Sciatic nerve (tissue), 2 donors: Measurements from ENCODE around the gene POLG. TPM values are rescaled to one million over a fixed set of nuclear protein-coding genes. Genes with fewer than 3 reads are reported as not detected.

Source experiments
- ATAC-seq: fragments of 200-7000 bp; cut with Tn5 transposase; one replicate; pipeline ENCODE4 v1.9.1; 2020; ENCODE audit warnings: mild to moderate bottlenecking, moderate library complexity
- DNase-seq: peaks from one replicate; pipeline ENCODE4 v3.0.0-alpha.2; 2020; ENCODE audit warnings: low spot score
- intact Hi-C: fragments of 100-400 bp; cut with DNase I; formaldehyde crosslinking; loops from one replicate; pipeline ENCODE4 v1.14.2; 2022
- total RNA-seq: library from RNA; stranded (reverse); fragmentation: NEBNext Ultra II Directional; extraction: Animal tissue kit (Norgen Biotek cat#: 25700); gene quantifications from one replicate; pipeline ENCODE4 v1.2.1, GENCODE V29; 2021
- donor health status: DM: no; HTN: no; CAD: no.
- donor health status: DM: no; HTN: no; CAD: no.

The POLG gene
- total RNA-seq, 1 donor from 2014 or later, result 64.3 TPM

GRCh38 chr15:89360294-89360971, 25.8 kb upstream of the POLG start:
- intact Hi-C loops, result loop anchor here (5.0 kb wide), 1 partner anchor 72 kb away; no protein-coding TSS in a partner anchor

GRCh38 chr15:89359471-89360293, 25.1 kb upstream of the POLG start:
- DNase-seq (no peak), ATAC-seq (no peak)
- intact Hi-C loops, result loop anchor here (5.0 kb wide), 1 partner anchor 73 kb away; no protein-coding TSS in a partner anchor

More at GRCh38 chr15:89360294-89360971, 25.8 kb upstream of the POLG start:
- DNase-seq (no peak), ATAC-seq (no peak)

DNA sequence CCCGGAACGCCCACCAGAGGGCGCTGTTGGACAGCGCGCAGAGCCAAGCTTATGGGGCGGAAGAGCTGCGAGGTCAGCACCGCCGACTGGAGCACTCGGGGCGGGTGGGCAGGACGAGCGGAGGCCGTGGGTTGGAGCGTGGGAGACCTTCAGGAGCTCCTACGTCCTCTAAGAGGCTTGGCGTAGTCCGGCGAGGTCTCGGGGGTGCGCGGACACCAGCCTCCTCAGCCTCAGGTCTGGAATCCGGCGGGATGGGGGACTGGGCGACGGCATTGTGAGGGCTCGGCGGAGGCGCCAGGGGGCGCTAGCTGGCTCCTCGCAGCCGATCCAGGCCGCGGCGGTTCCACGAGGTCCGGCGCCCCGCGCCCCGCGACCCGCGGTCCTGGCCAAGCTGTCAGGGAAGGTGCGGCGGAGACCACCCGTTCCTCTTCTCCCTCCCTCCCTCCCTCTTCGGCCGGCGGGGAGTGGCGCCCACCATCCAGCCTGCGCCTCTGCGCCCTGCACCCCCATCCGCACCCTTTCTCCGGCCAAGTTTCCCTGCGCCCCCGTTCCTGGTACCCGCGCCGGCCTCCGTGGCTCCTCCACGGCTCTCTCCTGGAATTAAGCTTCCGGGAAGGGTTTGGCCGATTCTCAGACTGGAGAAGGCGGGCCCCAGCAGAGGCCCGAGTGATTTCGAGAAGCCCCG, 24.3 kb upstream of the POLG start:
- DNase-seq (peak; percentile 86), ATAC-seq (peak; percentile 92)
- intact Hi-C loops, result no loop called here

- intact Hi-C loops, result no loop called here
- ATAC-seq, result no peak
These were observed 23.8 kb upstream of the POLG start for GRCh38 chr15:89358435-89358754.

DNA sequence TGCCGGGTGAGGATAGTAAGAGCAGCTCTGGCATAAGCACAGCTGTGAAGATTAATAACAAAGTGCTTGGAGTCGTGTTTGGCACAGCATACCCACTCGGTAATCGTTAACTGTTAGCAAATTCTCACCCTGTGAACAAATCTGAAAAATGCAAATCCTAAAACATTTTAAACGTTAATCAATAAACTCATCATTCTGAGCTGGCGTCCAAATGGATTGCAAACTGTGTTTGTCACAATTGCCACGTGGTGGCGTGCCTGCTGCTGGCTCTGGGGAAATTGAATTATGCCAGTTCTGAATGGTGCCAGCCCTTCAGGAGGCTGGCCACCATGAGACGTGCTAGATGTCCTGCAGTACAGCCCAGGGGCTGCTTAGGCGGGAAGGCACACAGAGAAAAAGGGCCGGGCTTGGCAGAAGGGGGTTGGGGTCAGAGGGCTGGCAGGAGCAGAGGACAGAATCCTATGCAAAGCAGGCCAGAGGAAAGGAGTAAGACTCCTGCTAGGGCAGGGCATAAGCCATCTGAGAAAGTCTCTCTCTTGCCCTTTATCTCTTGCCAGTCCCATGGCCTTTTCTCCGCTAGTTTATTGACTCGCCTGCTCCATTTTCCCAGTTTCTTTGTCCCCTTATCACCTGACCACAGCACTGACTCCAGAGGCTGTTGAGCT, 22.1 kb upstream of the POLG start:
- ATAC-seq, result no peak
- DNase-seq, result no peak
- intact Hi-C loops, result no loop called here

More at GRCh38 chr15:89358435-89358754, 23.8 kb upstream of the POLG start:
- DNase-seq, result no peak

DNA sequence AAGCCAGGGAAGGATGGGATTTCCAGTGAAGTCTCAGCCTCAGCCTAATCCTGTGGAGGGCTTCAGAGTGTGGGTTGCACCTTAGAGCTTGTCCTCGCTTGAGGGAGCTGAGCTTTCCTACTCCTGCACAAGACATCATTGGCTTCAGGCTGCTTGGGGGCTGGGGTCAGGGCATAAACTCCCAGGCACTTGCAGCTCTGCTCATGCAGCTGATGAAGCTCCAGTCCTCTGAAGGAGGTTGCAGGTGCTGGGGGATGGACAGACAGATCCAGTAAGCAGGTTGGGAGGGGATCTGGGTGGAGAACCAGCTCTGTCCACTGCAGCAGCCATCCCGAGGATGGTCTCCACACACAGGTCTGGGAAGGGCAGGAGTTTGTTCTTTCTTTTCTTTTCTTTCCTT, 19.4 kb upstream of the POLG start:
- ATAC-seq (no peak), DNase-seq (no peak)
- intact Hi-C loops, result no loop called here

DNA sequence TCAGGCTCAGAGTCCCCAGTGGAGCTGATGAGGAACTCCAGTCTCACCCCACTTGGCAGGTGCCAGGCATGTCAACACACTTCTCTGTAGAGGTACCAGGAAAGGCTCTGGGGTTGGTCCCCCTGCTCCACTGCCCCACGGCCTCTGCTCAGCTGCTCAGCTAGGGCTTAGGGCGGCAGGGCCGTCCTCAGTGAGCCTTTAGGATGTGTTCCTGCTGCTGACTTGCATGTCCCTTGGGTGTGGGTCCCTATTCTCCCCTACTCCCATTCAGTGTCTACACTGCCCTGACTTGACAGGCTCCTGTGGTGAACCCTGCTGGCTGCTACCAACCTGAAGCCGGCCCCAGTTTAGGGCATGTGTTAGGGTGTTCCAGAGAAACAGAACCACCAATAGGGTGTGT, 17.9 kb upstream of the POLG start:
- ATAC-seq (no peak), DNase-seq (no peak)
- intact Hi-C loops, result no loop called here

GRCh38 chr15:89349206-89349558, 14.6 kb upstream of the POLG start:
- ATAC-seq (no peak), DNase-seq (no peak)
- intact Hi-C loops, result no loop called here

DNA sequence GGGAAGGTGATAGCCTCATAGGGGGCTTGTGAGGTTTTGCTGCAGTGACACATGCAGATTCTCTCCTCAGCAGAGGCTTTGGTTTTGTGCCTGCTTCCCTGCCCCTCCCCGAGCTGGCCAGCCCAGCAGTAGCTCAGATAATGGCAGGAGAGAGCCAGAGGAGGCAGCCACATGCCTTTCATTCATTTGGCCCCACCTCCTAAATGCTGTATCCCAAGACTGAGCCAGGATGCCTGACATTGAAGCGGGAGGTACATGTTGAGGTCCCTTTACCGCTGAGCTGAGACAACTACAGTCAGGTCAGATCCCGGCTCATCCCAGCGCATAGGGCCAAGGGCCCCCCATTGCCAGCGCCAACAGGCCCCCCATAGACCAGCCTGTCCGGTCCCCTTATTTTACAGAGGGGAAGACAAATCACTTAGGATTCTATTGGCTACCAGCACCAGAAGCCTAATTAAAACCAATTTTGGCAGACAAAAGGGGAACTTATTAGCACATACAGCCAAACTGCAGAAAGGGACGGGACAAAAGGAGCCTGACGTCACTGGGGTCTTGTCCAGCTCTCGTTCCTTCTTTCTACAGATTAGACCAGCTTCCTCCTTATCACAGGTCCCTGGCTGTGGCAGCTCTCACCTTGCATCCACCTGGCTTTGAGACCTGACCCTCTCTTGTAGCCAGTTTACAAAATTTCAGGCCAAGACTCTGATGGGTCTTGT, 12.1 kb upstream of the POLG start:
- DNase-seq (no peak), ATAC-seq (no peak)
- intact Hi-C loops, result no loop called here

DNA sequence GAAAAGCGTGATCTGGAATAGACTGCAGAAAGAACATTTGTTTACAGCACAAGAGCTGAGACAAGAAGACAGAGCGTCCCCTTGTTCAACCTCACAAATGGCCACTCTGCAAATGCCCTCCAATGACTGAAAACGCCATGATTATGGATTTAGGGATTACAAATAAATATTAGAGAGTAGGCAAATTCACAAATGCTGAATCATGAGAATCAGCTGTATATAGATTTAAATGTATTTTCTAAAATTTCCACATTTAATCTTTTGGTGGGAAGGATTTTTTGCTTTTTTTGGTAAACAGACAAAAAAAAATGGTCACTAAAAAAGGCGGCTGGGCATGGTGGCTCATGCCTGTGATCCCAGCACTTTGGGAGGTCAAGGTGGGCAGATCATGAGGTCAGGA, 10.6 kb upstream of the POLG start:
- intact Hi-C loops, result no loop called here
- ATAC-seq, result no peak
- no peak for DNase-seq

DNA sequence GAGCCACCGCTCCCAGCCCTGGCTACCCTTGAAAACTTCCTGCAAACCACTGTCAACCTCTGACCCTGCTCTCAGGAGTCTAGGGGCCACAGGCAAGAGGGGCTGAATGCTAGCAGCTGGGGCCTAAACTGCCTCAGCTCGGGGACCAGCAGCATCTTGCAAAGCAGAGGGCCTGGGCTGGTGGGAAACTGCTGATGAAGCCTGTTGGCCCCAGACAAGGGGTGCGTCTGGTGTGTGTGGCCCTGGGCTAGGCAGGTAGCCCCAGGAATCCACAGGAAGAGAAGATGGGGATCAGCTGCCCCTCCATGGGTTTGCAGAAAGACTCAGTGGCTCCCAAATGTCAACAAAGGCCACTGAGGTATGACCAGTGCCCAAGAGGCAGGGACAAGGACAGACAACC, 8.2 kb upstream of the POLG start:
- ATAC-seq, result no peak
- DNase-seq, result no peak
- intact Hi-C loops, result no loop called here

GRCh38 chr15:89341316-89342005, 6.8 kb upstream of the POLG start:
- intact Hi-C loops, result no loop called here
- DNase-seq (no peak), ATAC-seq (no peak)

DNA sequence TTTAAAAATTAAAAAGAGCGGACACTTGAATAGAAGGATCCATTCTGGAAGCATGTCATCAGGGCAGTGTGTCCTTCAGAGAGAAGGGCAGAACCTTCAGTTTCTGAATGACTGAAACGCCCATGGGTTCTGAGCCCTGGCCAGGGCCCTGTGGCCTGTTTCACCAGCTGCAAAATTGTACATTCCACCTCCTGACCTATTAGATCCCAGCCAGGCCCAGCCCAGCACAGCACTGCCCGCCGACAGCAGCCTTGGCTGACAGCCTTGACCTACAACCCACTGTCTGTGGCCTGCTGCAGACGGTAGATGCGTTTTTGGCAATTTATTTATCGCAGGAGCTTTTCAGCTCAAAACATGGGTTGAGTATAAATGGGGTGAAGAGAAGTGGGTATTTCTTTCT, 5.9 kb upstream of the POLG start:
- no peak for DNase-seq
- peak; percentile 69 for ATAC-seq

DNA sequence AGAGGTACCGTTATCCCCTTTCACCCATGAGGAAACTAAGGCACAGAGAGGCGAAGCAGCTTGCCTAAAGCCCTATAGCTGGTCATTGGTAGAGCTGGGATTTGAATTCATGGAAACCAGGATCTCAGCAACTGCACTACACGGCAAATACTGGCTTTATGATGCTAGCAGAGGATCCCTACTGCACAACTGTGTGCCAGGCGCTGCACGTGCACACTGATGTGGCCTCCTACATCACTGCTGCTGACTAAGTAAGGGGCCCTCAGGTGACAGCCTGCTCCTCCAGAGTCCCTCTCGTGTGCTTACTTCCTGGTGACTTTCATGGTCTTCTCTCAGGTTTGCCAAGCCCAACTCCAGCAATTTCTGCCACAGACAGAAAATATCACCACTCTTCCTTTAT, 3.4 kb upstream of the POLG start:
- no peak for ATAC-seq
- intact Hi-C loops, result no loop called here
- no peak for DNase-seq

More for the DNA sequence above, 5.9 kb upstream of the POLG start:
- intact Hi-C loops, result no loop called here

GRCh38 chr15:89335298-89336041, 846 bp upstream of the POLG start:
- ATAC-seq (peak; percentile 46), DNase-seq (peak; percentile 65)
- intact Hi-C loops, result no loop called here

GRCh38 chr15:89333959-89334509, 590 bp downstream of the POLG start:
- DNase-seq (no peak), ATAC-seq (no peak)
- intact Hi-C loops, result no loop called here
